GM19193 (cell line): Measurements from ENCODE around the gene SH3BP2.

ENCODE experiments used
- POLR2A ChIP-seq: IDR thresholded peaks from 4 replicates; pipeline ENCODE4 v1.6.1; 2011; ENCODE audit not compliant: insufficient read depth, insufficient read length; ENCODE audit errors: extremely low read depth

SH3BP2 gene

GRCh38 chr4:2755821-2756690, 36.8 kb upstream of the SH3BP2 start, which contains the start of gene TNIP2:
Gene TNIP2 (minus strand): TSS chr4:2756336. CDS start chr4:2756289, 47 bp downstream.
- peak; percentile 85 for TF ChIP-seq POLR2A

GRCh38 chr4:2756691-2757350, 36.1 kb upstream of the SH3BP2 start:
- TF ChIP-seq POLR2A: no peak

DNA sequence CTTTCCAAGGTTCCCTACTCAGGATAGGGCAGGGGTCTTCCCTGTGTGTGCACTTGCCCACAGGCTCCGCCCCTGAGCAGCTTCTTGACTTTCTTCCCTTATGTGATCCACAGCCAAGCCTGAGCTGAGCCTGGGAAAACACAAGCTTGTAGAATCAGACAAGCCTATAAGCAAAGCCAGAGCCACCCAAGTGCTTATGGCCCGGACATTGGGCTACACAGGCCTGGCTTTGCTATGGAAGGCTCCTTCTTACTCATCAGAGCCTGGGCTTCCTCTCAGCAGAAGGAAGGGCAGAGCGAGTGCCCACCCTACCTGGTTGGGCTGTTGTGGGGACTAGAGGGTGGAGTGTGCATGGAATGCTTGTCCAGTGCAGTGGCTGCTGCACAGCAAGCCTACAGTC, 35.5 kb upstream of the SH3BP2 start:
- TF ChIP-seq POLR2A: no peak

DNA sequence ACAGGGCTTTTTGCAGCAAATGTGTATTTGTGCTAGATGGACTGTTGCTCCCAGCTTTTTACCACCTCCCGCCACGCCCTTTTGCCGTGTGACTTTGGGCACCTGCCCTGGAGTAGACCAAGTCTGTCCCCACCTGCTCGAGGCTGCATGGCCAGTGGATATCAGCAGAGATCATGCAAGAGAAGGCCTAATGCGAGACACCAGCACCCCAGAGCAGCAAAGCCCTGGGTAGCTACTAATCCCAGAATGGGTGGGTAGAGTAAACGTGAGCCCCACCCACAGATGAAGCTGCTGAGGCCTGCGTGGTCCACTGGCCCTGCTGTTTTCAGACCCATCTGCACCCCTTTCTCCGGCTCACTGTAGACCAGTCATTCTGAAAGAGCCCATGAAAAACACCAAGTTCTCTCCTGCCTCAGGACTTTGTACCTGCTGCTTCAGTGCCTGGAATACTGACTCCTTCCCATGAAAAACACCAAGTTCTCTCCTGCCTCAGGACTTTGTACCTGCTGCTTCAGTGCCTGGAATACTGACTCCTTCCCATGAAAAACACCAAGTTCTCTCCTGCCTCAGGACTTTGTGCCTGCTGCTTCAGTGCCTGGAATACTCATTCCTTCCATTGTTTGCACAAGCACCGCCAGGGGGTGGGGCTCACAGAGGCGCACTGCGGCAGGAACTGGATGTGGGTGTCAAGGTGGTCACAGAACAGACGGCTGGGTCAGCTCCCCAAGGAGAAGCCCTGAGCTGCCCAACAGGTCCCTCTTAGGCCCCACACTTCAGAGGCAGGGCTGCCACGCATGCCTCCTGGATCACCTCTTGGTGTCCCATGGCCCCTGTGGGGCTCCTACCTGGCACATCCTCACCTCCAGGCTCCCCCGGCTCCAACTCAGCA, 31.6 kb upstream of the SH3BP2 start:
- no peak for TF ChIP-seq POLR2A

DNA sequence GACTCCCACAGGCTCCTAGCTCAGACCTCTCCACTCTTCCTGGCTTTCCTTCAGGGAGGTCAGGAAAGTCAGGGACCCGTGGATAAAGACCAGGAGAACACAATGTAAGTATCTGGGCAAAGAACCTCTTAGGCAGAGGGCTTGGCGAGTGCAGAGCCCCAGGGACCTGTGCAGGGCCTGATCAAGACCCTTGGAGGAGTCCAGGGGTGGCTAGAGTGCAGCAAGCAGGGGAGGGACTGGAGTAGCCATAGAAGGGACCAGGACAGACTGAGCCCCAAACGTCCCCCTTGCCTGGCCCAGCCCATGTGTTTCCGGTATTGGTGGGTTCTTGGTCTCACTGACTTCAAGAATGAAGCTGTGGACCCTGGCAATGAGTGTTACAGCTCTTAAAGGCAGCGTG, 30.8 kb upstream of the SH3BP2 start:
- no peak for TF ChIP-seq POLR2A

DNA sequence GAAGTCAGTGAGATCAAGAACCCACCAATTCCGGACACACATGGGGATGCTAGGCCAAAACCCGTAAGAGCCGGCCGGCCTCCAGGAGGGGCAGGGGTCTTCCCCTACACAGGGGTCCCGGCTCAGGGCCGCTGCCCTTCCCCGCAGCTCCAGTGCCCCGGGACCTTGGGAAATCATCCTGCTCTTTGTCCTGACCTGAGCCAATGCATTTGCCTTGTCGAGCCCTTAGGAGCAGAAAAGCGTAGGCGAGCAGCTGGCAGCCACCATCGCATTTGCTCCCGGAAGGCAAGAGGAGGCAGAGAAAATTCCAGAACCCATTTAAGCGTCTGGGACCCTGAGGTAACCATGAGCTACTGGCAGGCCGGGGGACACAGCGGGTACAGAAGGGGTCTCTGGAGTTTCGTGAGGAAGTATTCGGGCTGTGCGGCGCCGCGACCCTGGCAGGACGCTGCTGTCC, 29.3 kb upstream of the SH3BP2 start:
- TF ChIP-seq POLR2A: no peak

GRCh38 chr4:2765832-2766526, 26.9 kb upstream of the SH3BP2 start:
- TF ChIP-seq POLR2A: no peak

DNA sequence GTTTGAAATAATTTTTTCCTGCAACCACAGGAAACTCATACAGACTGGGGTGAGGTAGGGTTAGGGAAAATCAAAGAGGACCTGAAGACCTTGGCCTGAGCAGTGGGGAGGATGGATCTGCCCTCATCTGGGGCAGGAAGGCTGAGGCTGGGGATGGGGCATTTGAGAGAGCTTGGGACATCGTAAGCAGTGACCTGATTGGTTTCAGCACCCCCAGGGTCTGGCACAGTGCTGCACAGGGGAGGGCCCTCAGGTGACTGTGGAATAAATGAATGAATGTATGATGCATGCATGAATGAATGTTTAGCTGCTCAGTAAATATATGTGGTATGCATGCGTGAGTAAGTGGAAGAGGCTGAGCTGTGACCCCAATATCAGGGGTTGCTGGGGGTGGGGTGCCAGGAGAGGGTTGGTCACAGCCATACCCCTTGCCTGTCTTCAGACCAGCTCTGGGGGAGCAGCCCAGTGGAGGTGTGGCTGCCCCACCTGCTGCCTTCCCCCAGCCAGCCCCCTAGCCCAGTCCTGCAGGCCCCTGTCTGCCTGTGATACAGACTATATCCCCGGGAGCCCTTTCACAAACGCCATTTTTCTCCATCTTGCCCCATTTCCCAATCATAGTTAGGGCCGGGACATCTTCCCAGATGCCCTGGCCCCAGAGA, 25.7 kb upstream of the SH3BP2 start:
- TF ChIP-seq POLR2A: no peak

- no peak for TF ChIP-seq POLR2A
Measured at GRCh38 chr4:2767705-2768074, 25.2 kb upstream of the SH3BP2 start.

GRCh38 chr4:2768124-2768523, 24.8 kb upstream of the SH3BP2 start:
- no peak for TF ChIP-seq POLR2A

DNA sequence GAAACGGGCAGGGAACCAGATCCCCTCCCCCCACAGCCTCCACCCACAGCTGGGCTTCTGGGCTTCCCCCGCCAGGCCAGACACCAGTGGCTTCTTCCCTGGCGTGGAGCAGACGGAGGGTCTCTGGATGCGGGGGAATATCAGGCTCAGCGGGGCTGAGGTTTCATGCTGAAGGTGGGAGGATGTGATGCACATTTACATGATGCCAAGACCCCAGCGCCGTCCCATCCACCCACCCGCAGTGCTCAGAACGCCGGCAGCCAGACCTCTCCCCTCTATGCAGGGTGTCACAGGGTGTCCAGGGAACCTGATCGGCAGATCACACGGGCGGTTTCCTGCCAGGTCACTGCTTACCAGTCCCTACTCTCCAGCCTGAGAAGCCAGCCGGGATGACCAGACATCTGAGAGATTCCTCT, 24.0 kb upstream of the SH3BP2 start:
- TF ChIP-seq POLR2A: no peak

DNA sequence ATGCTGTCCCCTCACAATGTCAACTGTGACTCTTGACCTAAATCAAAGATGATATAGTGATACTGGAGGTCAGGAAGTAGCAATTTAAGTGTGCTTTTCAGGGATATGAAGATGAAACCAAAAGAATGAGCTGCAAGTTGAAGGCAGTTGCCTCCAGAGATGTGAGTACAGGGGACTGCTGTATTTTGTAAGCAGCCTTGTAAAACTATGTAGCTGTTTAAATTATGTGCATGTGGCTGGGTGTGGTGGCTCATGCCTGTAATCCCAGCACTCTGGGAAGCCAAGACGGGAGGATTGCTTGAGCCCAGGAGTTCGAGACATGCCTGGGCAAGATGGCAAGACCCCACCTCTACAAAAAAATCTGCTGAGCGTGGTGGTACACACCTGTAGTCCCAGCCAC, 21.6 kb upstream of the SH3BP2 start:
- TF ChIP-seq POLR2A: no peak

GRCh38 chr4:2781911-2782310, 11.0 kb upstream of the SH3BP2 start:
- TF ChIP-seq POLR2A: no peak

GRCh38 chr4:2783790-2784189, 9.1 kb upstream of the SH3BP2 start:
- no peak for TF ChIP-seq POLR2A
